MCF 10A (cell line): ENCODE data around the gene ZNF26. TPM values are rescaled to one million over a fixed set of nuclear protein-coding genes. Genes with fewer than 3 reads are reported as not detected.
A peak's percentile ranks its signal among the peaks of the same experiment; 100 is the strongest.

ENCODE experiments used
- BruUV-seq: library from RNA; stranded (reverse); fragments of 400-500 nt; replicated peaks from 2 replicates; lab custom pipeline; 2021; lab: Mats Ljungman, UMichigan
- CTCF ChIA-PET: fragments of 300-600 bp; sonication (Branson Sonifier 250); formaldehyde crosslinking; extraction: SDS; loops from one replicate; lab custom pipeline; 2021; ENCODE audit warnings: antibody characterized with exemption, inconsistent platforms; lab: Yijun Ruan, JAX
- POLR2A ChIA-PET: fragments of 300-600, 350-650 bp; sonication (Branson Sonifier 250); formaldehyde crosslinking; extraction: SDS; loops from one replicate; lab custom pipeline; 2020; ENCODE audit warnings: antibody characterized with exemption, inconsistent platforms; lab: Yijun Ruan, JAX
- DNase-seq: peaks from one replicate; pipeline ENCODE4 v3.0.0-alpha.2; 2018; ENCODE audit not compliant: unreplicated experiment
- H3K27ac Mint-ChIP-seq: one replicate; pipeline ENCODE4 v1.8.0; 2022; ENCODE audit warnings: mild to moderate bottlenecking, low read depth, mixed read lengths; ENCODE audit not compliant: unreplicated experiment
- H3K27me3 Mint-ChIP-seq: one replicate; pipeline ENCODE4 v1.8.0; 2022; ENCODE audit warnings: mixed read lengths; ENCODE audit not compliant: insufficient read depth, unreplicated experiment
- H3K36me3 Mint-ChIP-seq: one replicate; pipeline ENCODE4 v1.8.0; 2022; ENCODE audit warnings: mild to moderate bottlenecking, moderate library complexity, mixed read lengths; ENCODE audit not compliant: insufficient read depth, unreplicated experiment
- H3K4me1 Mint-ChIP-seq: one replicate; pipeline ENCODE4 v1.8.0; 2022; ENCODE audit warnings: mixed read lengths; ENCODE audit not compliant: insufficient read depth, unreplicated experiment
- H3K4me3 Mint-ChIP-seq: one replicate; pipeline ENCODE4 v1.8.0; 2022; ENCODE audit warnings: mild to moderate bottlenecking, moderate library complexity, mixed read lengths; ENCODE audit not compliant: unreplicated experiment
- H3K9me3 Mint-ChIP-seq: one replicate; pipeline ENCODE4 v1.8.0; 2022; ENCODE audit warnings: mixed read lengths; ENCODE audit not compliant: unreplicated experiment
- CTCF ChIP-seq: fragments of 200-600 bp; IDR thresholded peaks from one replicate; pipeline ENCODE4 v1.8.0; 2022; ENCODE audit warnings: antibody characterized with exemption, mild to moderate bottlenecking; ENCODE audit not compliant: unreplicated experiment
- intact Hi-C: fragments of 100-400 bp; cut with micrococcal nuclease; formaldehyde crosslinking; loops from 2 replicates; pipeline ENCODE4 v1.14.1; 2022
- total RNA-seq: library from RNA; stranded (reverse); gene quantifications from 2 replicates; pipeline ENCODE4 v1.2.3, GENCODE V29; 2022

The ZNF26 gene
- total RNA-seq, 1 experiment from 2014 or later = 18.7 TPM

- ChIA-PET CTCF (no interaction called here), POLR2A (interaction anchor here (1.1 kb wide), 1 partner anchor 15 kb away, joined by 3 read pairs; no protein-coding TSS in a partner anchor)
- H3K9me3 Mint-ChIP-seq = peaks cover 5% of the 10 kb centered on the region
- H3K36me3 Mint-ChIP-seq = peaks cover 10% of the 10 kb centered on the region
- TF ChIP-seq CTCF = no peak
- no peak for DNase-seq
- intact Hi-C loops = no loop called here
- H3K27ac Mint-ChIP-seq = no peak overlapping the region
- no TSS peak for BruUV-seq
- H3K4me1 Mint-ChIP-seq = no peaks in the 10 kb centered on the region
- H3K4me3 Mint-ChIP-seq = no peak overlapping the region
- H3K27me3 Mint-ChIP-seq = no peaks in the 10 kb centered on the region
Measured at GRCh38 chr12:133026996-133027395, 40.8 kb downstream of the ZNF26 start.

GRCh38 chr12:133037207-133038005 is 51.2 kb downstream of the ZNF26 start, which contains the start of gene ZNF84:
ZNF84 (plus strand) TSS chr12:133037509; CDS start chr12:133041468, 3,959 bp downstream.
- peak; percentile 98 for DNase-seq
- CTCF ChIA-PET = interaction anchor here (0.6 to 1.0 kb wide), 3 partner anchors 31 to 138 kb away, joined by 3 to 5 read pairs (median 4); no protein-coding TSS in a partner anchor
- no peaks in the 10 kb centered on the region for H3K27me3 Mint-ChIP-seq
- no peak for TF ChIP-seq CTCF
- H3K9me3 Mint-ChIP-seq = peaks cover 16% of the 10 kb centered on the region
- peaks cover 37% of the 10 kb centered on the region for H3K36me3 Mint-ChIP-seq
- POLR2A ChIA-PET = interaction anchor here (0.8 to 3.2 kb wide), 8 partner anchors 9 to 93 kb away, joined by 3 to 18 read pairs (median 6); partner anchors contain the start of genes ZNF10, ZNF26, ZNF605 and ZNF891
- intact Hi-C loops = loop anchor here (2.0 to 5.0 kb wide), 3 partner anchors 43 to 150 kb away; partner anchors contain the start of genes CHFR, ZNF140 and ZNF26
- peak within 1 kb of the TSS; percentile 87 for H3K4me3 Mint-ChIP-seq
- BruUV-seq = no TSS peak
- H3K4me1 Mint-ChIP-seq = no peaks in the 10 kb centered on the region
- H3K27ac Mint-ChIP-seq = peak within 1 kb of the TSS; percentile 93

- Mint-ChIP-seq H3K36me3 (peaks cover 45% of the 10 kb centered on the region), H3K4me1 (no peaks in the 10 kb centered on the region), H3K9me3 (peaks cover 16% of the 10 kb centered on the region), H3K27me3 (no peaks in the 10 kb centered on the region), H3K4me3 (peak overlapping the region; percentile 87), H3K27ac (peak overlapping the region; percentile 93)
- no TSS peak for BruUV-seq
- intact Hi-C loops = loop anchor here (5.0 kb wide), 1 partner anchor 151 kb away; the partner anchor contains the start of gene CHFR
- ChIA-PET POLR2A (interaction anchor here (0.8 to 3.2 kb wide), 9 partner anchors 8 to 92 kb away, joined by 3 to 18 read pairs (median 6); partner anchors contain the start of genes ZNF10, ZNF26, ZNF605 and ZNF891), CTCF (interaction anchor here (0.6 to 1.8 kb wide), 4 partner anchors 10 to 143 kb away, joined by 3 to 5 read pairs (median 4); partner anchors contain the start of gene ZNF268)
- TF ChIP-seq CTCF = no peak
- no peak for DNase-seq
Measured at GRCh38 chr12:133038118-133038709, 52.0 kb downstream of the ZNF26 start.

GRCh38 chr12:133046698-133047097 is 60.5 kb downstream of the ZNF26 start:
- CTCF ChIA-PET = interaction anchor here (0.6 to 1.2 kb wide), 2 partner anchors 15 to 25 kb away, joined by 3 read pairs; no protein-coding TSS in a partner anchor
- no peak for DNase-seq
- Mint-ChIP-seq H3K4me3 (no peak overlapping the region), H3K4me1 (no peaks in the 10 kb centered on the region), H3K27me3 (no peaks in the 10 kb centered on the region), H3K36me3 (peaks cover 99% of the 10 kb centered on the region), H3K9me3 (peaks cover 27% of the 10 kb centered on the region), H3K27ac (no peak overlapping the region)
- BruUV-seq = no TSS peak
- POLR2A ChIA-PET = interaction anchor here (1.3 to 4.6 kb wide), 2 partner anchors 9 to 11 kb away, joined by 3 to 18 read pairs; partner anchors contain the start of gene ZNF84
- TF ChIP-seq CTCF = no peak
- intact Hi-C loops = no loop called here
